GM12872 (cell line): ENCODE results near the gene PSMD1.

Source experiments
- TF ChIP-seq, protein P1 (sequence below): IDR thresholded peaks from 3 replicates; pipeline ENCODE4 v1.5.1; 2011; ENCODE audit warnings: low read depth, mild to moderate bottlenecking, low read length, moderate library complexity; ENCODE audit not compliant: insufficient read depth

PSMD1 gene

DNA sequence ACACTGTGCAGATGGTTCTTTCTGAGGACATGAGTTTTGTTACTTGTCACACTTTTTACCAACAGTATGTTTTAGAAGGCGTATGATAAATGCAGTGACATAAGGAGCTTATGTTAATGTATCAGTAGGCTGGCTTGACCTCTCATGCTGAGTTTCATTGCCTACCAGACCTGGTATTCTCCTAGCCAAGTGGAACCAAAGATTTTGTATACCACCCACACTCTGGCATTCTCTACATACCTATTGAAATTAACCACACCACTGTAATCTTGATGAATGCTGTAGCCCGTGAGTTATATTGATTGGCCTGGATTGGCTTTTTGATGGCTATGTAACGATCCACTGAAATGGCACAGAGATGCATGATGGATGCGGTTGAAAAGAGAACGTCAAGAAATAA lies 56.8 kb downstream of the PSMD1 start:
- TF ChIP-seq, protein P1, sequence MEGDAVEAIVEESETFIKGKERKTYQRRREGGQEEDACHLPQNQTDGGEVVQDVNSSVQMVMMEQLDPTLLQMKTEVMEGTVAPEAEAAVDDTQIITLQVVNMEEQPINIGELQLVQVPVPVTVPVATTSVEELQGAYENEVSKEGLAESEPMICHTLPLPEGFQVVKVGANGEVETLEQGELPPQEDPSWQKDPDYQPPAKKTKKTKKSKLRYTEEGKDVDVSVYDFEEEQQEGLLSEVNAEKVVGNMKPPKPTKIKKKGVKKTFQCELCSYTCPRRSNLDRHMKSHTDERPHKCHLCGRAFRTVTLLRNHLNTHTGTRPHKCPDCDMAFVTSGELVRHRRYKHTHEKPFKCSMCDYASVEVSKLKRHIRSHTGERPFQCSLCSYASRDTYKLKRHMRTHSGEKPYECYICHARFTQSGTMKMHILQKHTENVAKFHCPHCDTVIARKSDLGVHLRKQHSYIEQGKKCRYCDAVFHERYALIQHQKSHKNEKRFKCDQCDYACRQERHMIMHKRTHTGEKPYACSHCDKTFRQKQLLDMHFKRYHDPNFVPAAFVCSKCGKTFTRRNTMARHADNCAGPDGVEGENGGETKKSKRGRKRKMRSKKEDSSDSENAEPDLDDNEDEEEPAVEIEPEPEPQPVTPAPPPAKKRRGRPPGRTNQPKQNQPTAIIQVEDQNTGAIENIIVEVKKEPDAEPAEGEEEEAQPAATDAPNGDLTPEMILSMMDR = no peak

DNA sequence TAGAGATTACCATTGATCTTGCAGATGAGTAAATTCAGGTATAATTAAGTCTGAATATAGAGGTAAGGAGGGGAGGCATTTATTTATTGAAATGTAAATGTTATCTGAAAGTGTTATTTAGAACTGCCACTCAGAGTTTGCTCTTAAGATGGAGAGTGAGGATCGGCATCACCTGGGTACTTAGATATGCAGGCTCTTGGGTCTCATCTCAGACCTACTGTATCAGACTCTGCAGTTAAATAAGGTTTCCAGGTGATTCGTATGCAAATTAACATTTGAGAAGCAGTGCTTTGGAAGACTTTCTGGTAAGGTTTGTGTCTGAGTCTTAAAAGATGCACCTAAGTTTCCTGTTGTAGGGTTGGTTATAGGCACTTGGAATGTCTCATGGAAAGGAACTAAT lies 59.0 kb downstream of the PSMD1 start:
- TF ChIP-seq, protein P1 = no peak

DNA sequence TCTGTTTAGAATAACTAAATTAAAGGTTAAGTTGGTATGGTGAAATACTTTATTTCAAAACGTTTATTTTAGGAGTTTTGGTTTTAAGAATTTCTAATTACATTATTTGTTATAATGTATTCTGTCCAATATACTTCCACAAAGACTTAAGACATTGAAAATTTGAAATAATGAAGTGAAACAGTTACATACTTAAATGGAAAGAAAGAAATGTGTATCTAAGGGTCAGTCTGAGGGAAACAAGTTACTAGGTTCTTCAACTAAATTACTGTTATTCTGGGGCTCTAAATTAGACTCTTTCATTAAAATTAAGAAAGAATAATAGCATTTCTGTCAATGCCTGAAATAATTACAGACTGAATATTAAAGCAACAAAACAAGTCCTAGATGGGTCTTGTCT lies 60.5 kb downstream of the PSMD1 start:
- TF ChIP-seq, protein P1 = no peak

DNA sequence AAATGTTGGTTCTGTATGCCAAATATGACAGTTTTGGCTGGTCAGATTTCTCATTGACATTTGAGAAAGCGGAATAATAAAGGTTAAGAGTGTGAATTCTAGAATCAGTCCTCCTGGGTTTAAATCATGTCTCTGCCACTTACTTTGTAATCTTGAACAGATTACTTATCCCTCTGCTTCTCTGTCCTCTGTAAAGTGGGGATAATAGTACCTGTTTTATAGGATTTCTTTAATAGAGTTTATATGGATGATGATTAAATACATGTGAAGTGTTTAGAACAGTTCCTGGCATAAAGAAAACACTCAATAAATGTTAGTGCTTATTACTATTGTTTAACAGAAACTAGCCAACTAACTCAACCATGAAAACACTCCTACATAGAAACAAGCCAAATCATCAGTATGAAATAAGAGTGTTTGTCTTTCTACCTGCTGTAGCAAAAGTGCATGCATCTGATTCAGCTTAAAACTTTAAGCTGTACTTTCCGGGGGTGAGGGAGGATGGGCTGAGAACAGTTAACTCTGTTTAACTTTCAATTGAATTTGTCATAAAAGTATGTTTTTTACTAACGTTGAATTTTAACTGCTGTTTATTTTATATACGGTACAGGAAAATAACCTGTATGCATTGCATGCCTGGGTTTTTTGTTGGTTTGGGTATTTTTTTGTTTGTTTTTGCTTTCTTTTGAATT lies 61.4 kb downstream of the PSMD1 start:
- TF ChIP-seq, protein P1 = no peak

DNA sequence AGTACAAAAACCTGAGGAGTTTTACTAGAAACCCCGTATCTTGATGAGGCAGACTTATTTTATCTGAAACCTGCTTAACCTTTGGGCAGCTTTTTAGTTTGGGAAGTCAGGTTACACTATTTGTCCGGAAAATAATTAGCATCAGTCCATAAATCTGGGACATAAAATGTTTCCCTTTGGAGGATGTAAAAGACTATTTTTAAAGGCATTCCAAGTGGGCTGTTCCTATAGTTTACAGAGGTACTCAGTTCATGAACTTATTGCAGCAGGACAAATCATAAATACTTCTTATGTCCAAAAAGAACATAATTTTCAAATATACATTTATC lies 61.9 kb downstream of the PSMD1 start:
- TF ChIP-seq, protein P1 = no peak

DNA sequence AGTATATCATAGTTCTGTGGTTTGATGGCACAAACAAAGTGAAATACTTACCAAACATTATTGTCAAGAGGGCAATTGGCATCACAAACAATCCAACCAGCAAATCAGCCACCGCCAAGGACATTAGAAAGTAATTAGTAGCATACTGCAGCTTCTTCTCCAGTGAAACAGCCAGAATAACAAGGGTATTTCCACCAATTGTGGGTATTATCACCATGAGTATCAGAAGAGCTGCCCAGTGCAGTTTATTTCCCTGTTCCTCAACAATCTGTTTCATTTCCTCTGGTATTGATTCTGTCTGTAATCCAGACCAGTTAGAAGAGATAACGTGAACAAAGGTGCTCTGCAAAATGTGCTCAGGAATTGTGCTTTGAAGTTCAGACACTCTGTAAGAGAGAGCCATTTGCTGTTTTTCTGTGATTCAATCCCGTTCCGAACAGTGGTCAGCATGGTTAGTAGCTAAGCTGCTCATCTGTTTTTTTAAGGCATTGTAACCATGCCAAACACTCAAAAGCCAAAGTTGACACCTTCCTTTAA lies 66.8 kb downstream of the PSMD1 start:
- TF ChIP-seq, protein P1 = no peak

DNA sequence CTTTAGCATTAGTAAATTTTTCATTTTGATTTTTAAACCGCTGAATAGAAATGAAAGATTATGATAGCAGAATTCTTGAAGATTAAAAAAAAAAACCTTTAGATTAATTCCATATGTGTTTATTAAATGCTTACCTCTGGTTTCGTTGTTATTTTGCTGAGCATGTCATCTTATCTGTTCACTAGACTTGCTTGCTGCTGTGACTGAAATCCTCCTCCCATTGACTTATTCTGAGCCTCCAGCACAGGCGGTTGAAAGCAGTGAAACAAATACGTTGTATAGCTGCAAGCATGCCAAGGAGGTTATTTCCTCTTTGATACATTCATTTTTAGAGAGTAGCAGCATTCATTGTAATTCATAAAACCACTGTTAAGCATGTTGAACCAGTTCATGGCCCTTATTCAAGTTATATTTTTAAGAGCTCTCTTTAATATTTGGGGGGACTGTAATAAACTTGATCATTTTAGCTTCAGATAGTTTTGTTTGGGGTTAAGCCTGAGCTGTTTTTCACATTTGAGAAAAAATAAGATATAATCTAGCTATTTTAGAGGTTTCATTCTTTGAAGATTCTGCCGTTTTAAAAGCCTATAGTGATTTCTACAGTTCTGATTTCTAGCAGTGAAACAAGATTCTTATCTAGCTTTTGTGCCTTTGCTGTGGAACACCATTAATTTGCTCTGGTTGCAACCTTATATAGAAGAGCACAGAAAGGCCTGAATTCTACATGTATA lies 68.3 kb downstream of the PSMD1 start, which contains the start of gene HTR2B:
TSS of gene HTR2B (minus strand) at position 205 of the 731 bp plus-strand sequence. CDS start 1,278 bp downstream, outside the sequence.
- TF ChIP-seq, protein P1 = no peak
